Right lobe of liver (tissue), 4 donors: ENCODE results near the gene NAXE.

Experiments
- POLR2A ChIP-seq: fragments of 450-650 bp; IDR thresholded peaks from one replicate; pipeline ENCODE4 v1.6.1; 2017; ENCODE audit warnings: antibody characterized with exemption, mild to moderate bottlenecking
- TF ChIP-seq, protein P1 (sequence below), 4 donors: fragments of 200-600 bp in 3 of 4; fragments of 450-650 bp in 1 of 4; IDR thresholded peaks; one replicate each; pipeline versions ENCODE4 v1.5.1 to v1.8.0; 2016 to 2022; ENCODE audit warnings: antibody characterized with exemption in 4 of 4, mild to moderate bottlenecking in 2 of 4
- donor health status: DM: no; HTN: no; CAD: no.
- donor health status: DM: no; HTN: no; CAD: no.
- donor health status: DM: no; HTN: yes; CAD: no.

GRCh38 chr1:156616463-156616862 is 24.9 kb downstream of the NAXE start:
- no peak for TF ChIP-seq POLR2A
- TF ChIP-seq, protein P1, sequence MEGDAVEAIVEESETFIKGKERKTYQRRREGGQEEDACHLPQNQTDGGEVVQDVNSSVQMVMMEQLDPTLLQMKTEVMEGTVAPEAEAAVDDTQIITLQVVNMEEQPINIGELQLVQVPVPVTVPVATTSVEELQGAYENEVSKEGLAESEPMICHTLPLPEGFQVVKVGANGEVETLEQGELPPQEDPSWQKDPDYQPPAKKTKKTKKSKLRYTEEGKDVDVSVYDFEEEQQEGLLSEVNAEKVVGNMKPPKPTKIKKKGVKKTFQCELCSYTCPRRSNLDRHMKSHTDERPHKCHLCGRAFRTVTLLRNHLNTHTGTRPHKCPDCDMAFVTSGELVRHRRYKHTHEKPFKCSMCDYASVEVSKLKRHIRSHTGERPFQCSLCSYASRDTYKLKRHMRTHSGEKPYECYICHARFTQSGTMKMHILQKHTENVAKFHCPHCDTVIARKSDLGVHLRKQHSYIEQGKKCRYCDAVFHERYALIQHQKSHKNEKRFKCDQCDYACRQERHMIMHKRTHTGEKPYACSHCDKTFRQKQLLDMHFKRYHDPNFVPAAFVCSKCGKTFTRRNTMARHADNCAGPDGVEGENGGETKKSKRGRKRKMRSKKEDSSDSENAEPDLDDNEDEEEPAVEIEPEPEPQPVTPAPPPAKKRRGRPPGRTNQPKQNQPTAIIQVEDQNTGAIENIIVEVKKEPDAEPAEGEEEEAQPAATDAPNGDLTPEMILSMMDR (IDR thresholded peaks at IDR 0.05): no peak
